Heart left ventricle (tissue), 16 donors: ENCODE measurements around the gene XDH. TPM values are rescaled to one million over a fixed set of nuclear protein-coding genes. Genes with fewer than 3 reads are reported as not detected.

ENCODE experiments used
- ATAC-seq, 4 donors: fragments of 200-7000 bp; cut with Tn5 transposase; one replicate each; pipeline ENCODE4 v1.9.1; 2020 to 2022; ENCODE audit warnings: moderate library complexity in 4 of 4, mild to moderate bottlenecking in 3 of 4, moderate number of reproducible peaks in 1 of 4
- DNase-seq, 5 donors: peaks; one replicate each; pipeline ENCODE4 v3.0.0-alpha.2; 2020
- H3K27ac ChIP-seq, 12 donors: fragments of 200-600 bp; sonication (generic) in 4 of 12; one replicate each; pipeline versions ENCODE4 v1.5.0 to v1.8.0; 2016 to 2022; ENCODE audit warnings: mild to moderate bottlenecking in 2 of 12
- H3K27me3 ChIP-seq, 9 donors: fragments of 200-600 bp; sonication (generic) in 2 of 9; one replicate each; pipeline versions ENCODE4 v1.5.1 to v1.8.0; 2016 to 2022; ENCODE audit warnings: mild to moderate bottlenecking in 3 of 9
- H3K36me3 ChIP-seq, 9 donors: fragments of 200-600 bp; sonication (generic) in 2 of 9; one replicate each; pipeline versions ENCODE4 v1.5.0 to v1.8.0; 2018 to 2022; ENCODE audit warnings: mild to moderate bottlenecking in 2 of 9
- H3K4me1 ChIP-seq, 12 donors: fragments of 200-600 bp; sonication (generic) in 4 of 12; one replicate each; pipeline versions ENCODE4 v1.5.0 to v1.8.0; 2016 to 2022; ENCODE audit warnings: mild to moderate bottlenecking in 3 of 12
- H3K4me3 ChIP-seq, 12 donors: fragments of 200-600 bp; sonication (generic) in 4 of 12; one replicate each; pipeline versions ENCODE4 v1.5.0 to v1.8.0; 2017 to 2022; ENCODE audit warnings: mild to moderate bottlenecking in 9 of 12, moderate library complexity in 4 of 12
- H3K9me3 ChIP-seq, 12 donors: fragments of 200-600 bp; sonication (generic) in 4 of 12; one replicate each; pipeline versions ENCODE4 v1.5.0 to v1.8.0; 2016 to 2022; ENCODE audit warnings: mild to moderate bottlenecking in 1 of 12
- POLR2A ChIP-seq, 2 donors: fragments of 450-650 bp; IDR thresholded peaks; one replicate each; pipeline ENCODE4 v1.6.1; 2017; ENCODE audit warnings: antibody characterized with exemption in 2 of 2, mild to moderate bottlenecking in 2 of 2, moderate library complexity in 2 of 2
- WGBS, 4 donors: extraction: QIAGEN DNeasy Blood & Tissue Kit in 2 of 4; methylation state at CpG; one replicate each; pipeline versions ENCODE4 v1.1.5 to v1.1.7; 2013 to 2018; 5-methylcytosine and 5-hydroxymethylcytosine counted together
- intact Hi-C, 10 donors: fragments of 100-400 bp; cut with DNase I; formaldehyde crosslinking; loops; one replicate each; pipeline versions ENCODE4 v1.11.1 to v1.14.2; 2022
- polyA plus RNA-seq, 2 donors: library from polyadenylated mRNA; stranded (reverse); fragments of 200-250 nt; gene quantifications; one replicate each; pipeline ENCODE4 v1.2.3, GENCODE V29; 2013
- total RNA-seq, 9 donors: library from RNA; depleted of rRNA in 2 of 9; stranded (reverse); fragments of >200 nt in 2 of 9; fragmentation: NEBNext Ultra II Directional in 3 of 9; extraction: Animal tissue kit (Norgen Biotek cat#: 25700) in 3 of 9; gene quantifications; one replicate each; pipeline versions ENCODE4 v1.1.0 to v1.2.4, GENCODE V29; 2016 to 2023
- TF ChIP-seq, protein P1 (sequence below), 12 donors: fragments of 200-600 bp; sonication (generic) in 4 of 12; IDR thresholded peaks; one replicate each; pipeline versions ENCODE4 v1.5.0 to v1.8.0; 2018 to 2022; ENCODE audit warnings: antibody characterized with exemption in 12 of 12, mild to moderate bottlenecking in 5 of 12
- donor health status: ischemic (EF 13 %, LVEDD 7.1; RV severe dilation, severe dysfunction).
- donor health status: healthy with polysubstance abuse.
- donor health status: DM: no; HTN: yes; CAD: no.
- donor health status: DM: no; HTN: no; CAD: no.
- donor health status: ischemic (EF 25% LVEDD 6.9; RV normal size, moderate dysfunction).
- donor health status: ischemic (EF 25% LVEDD 5.7; RV mildly dilated, moderate dysfunction).
- donor health status: healthy.
- donor health status: DM: yes; HTN: yes; CAD: no.
- donor health status: ischemic (EF 35%, LVEDD 5.7; RV mildly dilated, moderate dysfunction).
- donor health status: nonischemic (EF 11% LVEDD 7.7; RV severe dilation, severe dysfunction).
- donor health status: DM: yes; HTN: yes; CAD: no.
- donor health status: PGD.
- donor health status: ischemic (EF 29% LVEDD 5.4; RV normal size, mild dysfunction).
- donor health status: nonischemic (EF 23%, LVEDD 6.1; RV moderate dilation, normal function).

XDH gene
- total and polyA plus RNA-seq, 11 donors: 0.06 to 0.08 TPM; not detected in 9

DNA sequence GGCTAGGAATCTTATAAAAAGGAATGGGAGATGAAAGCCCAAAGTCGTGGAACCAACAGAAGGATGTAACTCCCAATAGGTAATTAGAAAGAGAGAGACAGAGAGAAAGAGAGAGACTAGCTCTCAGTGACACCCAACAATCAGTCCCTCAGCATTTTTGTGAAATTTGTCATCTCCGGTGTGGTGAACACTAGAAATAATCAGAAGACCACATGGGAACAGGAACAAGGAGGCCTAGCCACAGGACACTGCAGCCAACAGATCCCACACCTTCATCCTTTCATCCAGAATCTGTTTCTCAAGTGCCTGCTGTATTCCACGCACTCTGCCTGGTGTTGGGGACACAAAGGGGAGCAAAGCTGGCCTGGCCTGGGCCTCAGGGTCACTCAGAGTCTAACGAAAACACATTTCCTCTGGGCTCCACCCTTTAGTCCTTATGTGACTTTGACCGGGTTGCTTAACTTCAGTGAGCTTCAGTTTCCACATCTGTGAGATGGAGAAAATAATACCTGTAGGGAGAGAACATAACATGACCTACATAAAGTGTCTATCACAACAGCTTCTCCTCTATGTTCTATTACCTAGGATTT, 127.5 kb downstream of the XDH start:
- intact Hi-C loops: no loop called here
- Histone ChIP-seq H3K27me3 (no peaks in the 10 kb centered on the region), H3K27ac (no peak overlapping the region), H3K4me3 (no peak overlapping the region), H3K4me1 (peaks cover 0 to 21% (median 4%) of the 10 kb centered on the region in 12 donors), H3K9me3 (no peaks in the 10 kb centered on the region), H3K36me3 (no peaks in the 10 kb centered on the region)
- no peak for TF ChIP-seq POLR2A (IDR thresholded peaks at IDR 0.05)
- TF ChIP-seq, protein P1, sequence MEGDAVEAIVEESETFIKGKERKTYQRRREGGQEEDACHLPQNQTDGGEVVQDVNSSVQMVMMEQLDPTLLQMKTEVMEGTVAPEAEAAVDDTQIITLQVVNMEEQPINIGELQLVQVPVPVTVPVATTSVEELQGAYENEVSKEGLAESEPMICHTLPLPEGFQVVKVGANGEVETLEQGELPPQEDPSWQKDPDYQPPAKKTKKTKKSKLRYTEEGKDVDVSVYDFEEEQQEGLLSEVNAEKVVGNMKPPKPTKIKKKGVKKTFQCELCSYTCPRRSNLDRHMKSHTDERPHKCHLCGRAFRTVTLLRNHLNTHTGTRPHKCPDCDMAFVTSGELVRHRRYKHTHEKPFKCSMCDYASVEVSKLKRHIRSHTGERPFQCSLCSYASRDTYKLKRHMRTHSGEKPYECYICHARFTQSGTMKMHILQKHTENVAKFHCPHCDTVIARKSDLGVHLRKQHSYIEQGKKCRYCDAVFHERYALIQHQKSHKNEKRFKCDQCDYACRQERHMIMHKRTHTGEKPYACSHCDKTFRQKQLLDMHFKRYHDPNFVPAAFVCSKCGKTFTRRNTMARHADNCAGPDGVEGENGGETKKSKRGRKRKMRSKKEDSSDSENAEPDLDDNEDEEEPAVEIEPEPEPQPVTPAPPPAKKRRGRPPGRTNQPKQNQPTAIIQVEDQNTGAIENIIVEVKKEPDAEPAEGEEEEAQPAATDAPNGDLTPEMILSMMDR (IDR thresholded peaks at IDR 0.05): no peak
- DNase-seq: no peak
- WGBS, 4 donors: 70 to 80% (median 75%) methylated on average over 5 of the region's 5 CpGs
- ATAC-seq: no peak

DNA sequence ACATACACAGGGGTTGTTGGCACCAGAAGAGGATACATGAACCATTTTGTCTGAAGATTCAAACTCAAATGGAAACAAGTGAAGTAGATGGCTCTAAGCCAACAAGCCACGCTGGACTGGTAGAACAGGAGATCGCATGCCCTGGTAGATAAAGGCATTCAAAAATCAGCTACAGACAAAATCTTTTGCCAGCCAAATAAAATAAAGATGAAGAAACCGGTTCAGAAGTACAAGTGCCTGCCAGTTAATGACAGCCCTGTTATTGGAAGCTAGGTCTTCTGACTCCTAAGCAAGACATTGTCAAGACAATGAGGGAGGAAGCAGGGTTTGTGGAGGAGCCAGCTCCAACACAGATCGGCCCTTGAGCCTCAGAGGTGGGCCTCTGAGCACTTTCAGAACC, 128.3 kb downstream of the XDH start:
- DNase-seq: no peak
- intact Hi-C loops: no loop called here
- Histone ChIP-seq H3K36me3 (no peaks in the 10 kb centered on the region), H3K4me3 (no peak overlapping the region), H3K27me3 (no peaks in the 10 kb centered on the region), H3K27ac (no peak overlapping the region), H3K4me1 (peaks cover 0 to 21% (median 4%) of the 10 kb centered on the region in 12 donors), H3K9me3 (no peaks in the 10 kb centered on the region)
- ATAC-seq: no peak
- TF ChIP-seq POLR2A (IDR thresholded peaks at IDR 0.05): no peak
- TF ChIP-seq, protein P1 (IDR thresholded peaks at IDR 0.05): no peak
- WGBS, 4 donors: 51 to 62% (median 60%) methylated on average over 4 of the region's 4 CpGs

Other genes with a start within 250 kb of the XDH start
- under 1 TPM; 0.08 to 0.44 (median 0.19) TPM for gene CAPN14, start 197.2 kb downstream of the XDH start, total RNA-seq
- gene CAPN14, start 197.2 kb downstream of the XDH start, polyA plus RNA-seq: under 1 TPM; 0.04 to 0.07 TPM
- gene EHD3, start 180.6 kb downstream of the XDH start, total RNA-seq: 10 to 100 TPM; 17.2 to 31.9 (median 25.5) TPM
- gene EHD3, start 180.6 kb downstream of the XDH start, polyA plus RNA-seq: 10 to 100 TPM in 1 of 2 donors, 1 to 10 TPM in 1; 8.9 to 10.2 TPM
- not detected for gene SRD5A2, start 166.2 kb upstream of the XDH start, total RNA-seq
- gene SRD5A2, start 166.2 kb upstream of the XDH start, polyA plus RNA-seq: not detected